Esophagus muscularis mucosa (tissue), 4 donors: ENCODE measurements around the gene SLC48A1. TPM values are rescaled to one million over a fixed set of nuclear protein-coding genes. Genes with fewer than 3 reads are reported as not detected.

Source experiments
- DNase-seq: peaks from one replicate; pipeline ENCODE4 v3.0.0-alpha.2; 2017; ENCODE audit errors: extremely low spot score
- H3K27ac ChIP-seq, 4 donors: fragments of 200-600 bp; sonication (generic); replicated peaks in 1 of 4; 1 replicate in 3 of 4; 2 replicates in 1 of 4; pipeline ENCODE4 v1.5.1; 2016 to 2019; ENCODE audit warnings: mild to moderate bottlenecking in 1 of 4
- H3K27me3 ChIP-seq, 4 donors: fragments of 200-600 bp; sonication (generic); one replicate each; pipeline versions ENCODE4 v1.5.1 to v1.6.0; 2016 to 2019
- H3K36me3 ChIP-seq, 4 donors: fragments of 200-600 bp; sonication (generic); one replicate each; pipeline ENCODE4 v1.5.1; 2016 to 2019
- H3K4me1 ChIP-seq, 4 donors: fragments of 200-600 bp; sonication (generic); one replicate each; pipeline ENCODE4 v1.5.1; 2016 to 2019
- H3K4me3 ChIP-seq, 4 donors: fragments of 200-600 bp; sonication (generic); 1 replicate in 2 of 4; 2 replicates in 2 of 4; pipeline ENCODE4 v1.5.1; 2016 to 2019; ENCODE audit warnings: mild to moderate bottlenecking in 4 of 4, moderate library complexity in 1 of 4
- H3K9me3 ChIP-seq, 4 donors: fragments of 200-600 bp; sonication (generic); 1 replicate in 3 of 4; 2 replicates in 1 of 4; pipeline ENCODE4 v1.5.1; 2016 to 2019
- EP300 ChIP-seq: sonication (generic); formaldehyde crosslinking; IDR thresholded peaks from one replicate; pipeline ENCODE4 v1.6.1; 2017; ENCODE audit warnings: antibody characterized with exemption
- POLR2A ChIP-seq: fragments of 450-650 bp; IDR thresholded peaks from one replicate; pipeline ENCODE4 v1.6.1; 2017; ENCODE audit warnings: antibody characterized with exemption, moderate library complexity, mild to moderate bottlenecking, low read depth
- POLR2AphosphoS5 ChIP-seq, 2 donors: sonication (generic); formaldehyde crosslinking; IDR thresholded peaks; one replicate each; pipeline ENCODE4 v1.6.1; 2017; ENCODE audit warnings: antibody characterized with exemption in 2 of 2
- WGBS: methylation state at CpG from one replicate; pipeline ENCODE4 v1.1.5; 2018; 5-methylcytosine and 5-hydroxymethylcytosine counted together
- intact Hi-C: fragments of 100-400 bp; cut with DNase I; formaldehyde crosslinking; loops from one replicate; pipeline ENCODE4 v1.15.1; 2023
- total RNA-seq, 4 donors: library from RNA; depleted of rRNA; stranded (reverse); fragments of >200 nt; gene quantifications; one replicate each; pipeline versions ENCODE4 v1.1.0 to v1.2.1, GENCODE V29; 2016
- TF ChIP-seq, protein P1 (sequence below), 3 experiments: fragments of 200-600 bp in 2 of 3; fragments of 450-650 bp in 1 of 3; sonication (generic) in 2 of 3; IDR thresholded peaks; one replicate each; pipeline ENCODE4 v1.5.1; 2017 to 2019; ENCODE audit warnings: antibody characterized with exemption in 3 of 3, mild to moderate bottlenecking in 2 of 3, moderate library complexity in 1 of 3

Gene SLC48A1
- total RNA-seq, 4 donors from 2014 or later: 34.5 to 56.0 (median 40.7) TPM

DNA sequence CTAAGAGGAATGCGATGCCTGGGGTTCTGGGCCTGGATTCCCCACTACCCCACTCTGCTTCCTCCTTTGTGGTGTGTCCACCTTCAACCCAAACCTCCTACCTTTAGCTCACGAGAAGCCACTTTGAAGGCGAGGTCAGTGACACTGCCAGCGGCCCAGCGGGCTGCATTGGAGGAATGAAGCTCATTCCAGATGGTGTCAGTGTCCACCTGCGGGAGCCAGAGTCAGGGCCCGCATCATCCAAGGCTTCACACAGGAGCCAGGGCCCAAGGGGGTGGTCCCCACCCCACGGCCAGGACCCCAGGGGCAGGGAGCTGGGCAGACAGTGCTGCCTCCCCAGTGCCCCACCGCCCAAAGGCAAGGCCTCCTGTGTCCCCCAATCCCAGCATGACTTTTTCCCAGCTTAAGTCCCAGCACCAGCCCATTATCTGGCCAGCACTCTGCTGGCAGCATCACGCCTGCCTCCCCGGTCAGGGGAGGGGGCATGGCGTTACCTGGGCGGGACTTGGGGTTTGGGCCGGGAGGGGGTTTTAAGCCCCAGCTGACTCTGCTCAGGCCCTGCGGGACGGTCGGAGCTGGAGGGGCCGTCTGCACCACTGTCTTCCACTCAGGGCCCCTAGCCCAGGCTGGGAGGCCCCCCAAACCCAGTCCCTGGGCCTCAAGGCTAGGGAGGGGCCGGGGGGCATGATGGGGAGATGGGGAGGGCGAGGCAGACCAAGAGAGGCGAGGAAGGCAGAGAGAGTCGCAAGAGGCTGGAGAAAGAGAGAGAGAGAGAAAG lies 16.9 kb downstream of the SLC48A1 start:
- Histone ChIP-seq H3K27me3 (no peaks in the 10 kb centered on the region), H3K4me1 (peaks cover 5 to 33% (median 25%) of the 10 kb centered on the region in 4 donors), H3K9me3 (no peaks in the 10 kb centered on the region), H3K36me3 (peaks cover 94 to 100% (median 100%) of the 10 kb centered on the region in 4 donors), H3K27ac (peak overlapping the region in 2 of 4 donors; percentile 11 to 33), H3K4me3 (no peak overlapping the region)
- WGBS: 86% methylated on average over 13 of the region's 22 CpGs
- DNase-seq: no peak
- intact Hi-C loops: no loop called here
- no peak for TF ChIP-seq EP300
- TF ChIP-seq, protein P1, sequence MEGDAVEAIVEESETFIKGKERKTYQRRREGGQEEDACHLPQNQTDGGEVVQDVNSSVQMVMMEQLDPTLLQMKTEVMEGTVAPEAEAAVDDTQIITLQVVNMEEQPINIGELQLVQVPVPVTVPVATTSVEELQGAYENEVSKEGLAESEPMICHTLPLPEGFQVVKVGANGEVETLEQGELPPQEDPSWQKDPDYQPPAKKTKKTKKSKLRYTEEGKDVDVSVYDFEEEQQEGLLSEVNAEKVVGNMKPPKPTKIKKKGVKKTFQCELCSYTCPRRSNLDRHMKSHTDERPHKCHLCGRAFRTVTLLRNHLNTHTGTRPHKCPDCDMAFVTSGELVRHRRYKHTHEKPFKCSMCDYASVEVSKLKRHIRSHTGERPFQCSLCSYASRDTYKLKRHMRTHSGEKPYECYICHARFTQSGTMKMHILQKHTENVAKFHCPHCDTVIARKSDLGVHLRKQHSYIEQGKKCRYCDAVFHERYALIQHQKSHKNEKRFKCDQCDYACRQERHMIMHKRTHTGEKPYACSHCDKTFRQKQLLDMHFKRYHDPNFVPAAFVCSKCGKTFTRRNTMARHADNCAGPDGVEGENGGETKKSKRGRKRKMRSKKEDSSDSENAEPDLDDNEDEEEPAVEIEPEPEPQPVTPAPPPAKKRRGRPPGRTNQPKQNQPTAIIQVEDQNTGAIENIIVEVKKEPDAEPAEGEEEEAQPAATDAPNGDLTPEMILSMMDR (IDR thresholded peaks at IDR 0.05): no peak

DNA sequence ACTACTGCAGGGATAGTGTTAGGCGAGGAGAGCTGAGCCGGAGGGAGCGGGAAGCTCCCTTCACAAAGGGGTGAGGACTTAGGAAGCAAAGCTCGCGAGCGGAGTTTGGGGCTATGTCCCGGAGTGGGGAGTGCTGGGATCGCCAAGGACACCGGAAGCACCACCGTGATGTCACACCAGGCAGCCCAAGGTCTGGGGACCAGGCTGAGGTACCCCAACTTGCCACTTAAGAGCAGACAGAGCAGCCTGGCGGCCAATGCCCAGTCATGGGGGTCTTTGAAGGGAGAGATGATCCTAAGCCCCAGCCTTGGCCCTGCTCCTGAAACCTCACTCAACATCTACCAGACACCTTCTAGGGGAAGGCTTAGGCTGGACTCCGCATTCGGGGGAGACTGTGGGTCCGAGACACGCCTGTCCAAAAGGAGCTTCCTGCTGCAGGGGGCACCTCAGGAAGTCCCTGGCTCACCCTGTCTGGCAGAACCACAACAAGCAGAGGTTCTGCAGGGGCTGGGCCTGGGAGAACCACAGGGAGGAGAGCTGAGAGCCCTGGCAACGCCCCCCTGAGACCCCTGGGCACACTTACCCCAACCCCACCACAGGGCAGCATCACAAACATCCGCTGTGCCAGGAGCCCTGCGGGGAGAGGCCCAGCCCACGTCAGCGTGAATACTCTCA lies 17.8 kb downstream of the SLC48A1 start:
- no peak for DNase-seq
- H3K4me3 ChIP-seq: no peak overlapping the region
- H3K36me3 ChIP-seq: peaks cover 94 to 100% (median 100%) of the 10 kb centered on the region in 4 donors
- H3K27me3 ChIP-seq: no peaks in the 10 kb centered on the region
- peak overlapping the region in 2 of 4 donors; percentile 11 to 33 for H3K27ac ChIP-seq
- 96% methylated on average over 14 of the region's 20 CpGs for WGBS
- no peaks in the 10 kb centered on the region for H3K9me3 ChIP-seq
- H3K4me1 ChIP-seq: peaks cover 5 to 29% (median 23%) of the 10 kb centered on the region in 4 donors
- TF ChIP-seq, protein P1 (IDR thresholded peaks at IDR 0.05): no peak
- TF ChIP-seq POLR2A (no peak), EP300 (no peak), POLR2AphosphoS5 (IDR thresholded peaks at IDR 0.05) (no peak)
- intact Hi-C loops: no loop called here

DNA sequence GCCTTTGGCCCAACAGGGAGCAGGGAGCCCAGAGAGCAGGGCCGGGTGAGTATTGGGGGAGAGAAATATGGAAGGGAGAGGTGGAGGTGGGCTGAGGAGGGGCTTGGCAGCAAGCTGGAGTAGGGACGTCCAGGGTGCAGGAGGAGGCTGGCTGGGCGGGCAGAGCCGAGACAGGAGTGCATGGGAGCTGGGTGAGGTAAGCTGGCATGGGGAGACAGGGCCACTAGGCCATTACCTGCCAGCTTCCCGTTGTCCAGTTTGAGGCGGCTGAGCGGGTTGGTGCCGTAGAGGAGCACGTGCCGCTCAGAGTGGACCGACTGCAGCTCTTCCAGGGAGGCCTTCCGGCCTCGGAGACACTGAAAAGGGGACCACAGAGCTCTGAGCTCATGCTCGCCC lies 18.3 kb downstream of the SLC48A1 start:
- Histone ChIP-seq H3K27me3 (no peaks in the 10 kb centered on the region), H3K9me3 (no peaks in the 10 kb centered on the region), H3K4me3 (no peak overlapping the region), H3K27ac (peak overlapping the region in 1 of 4 donors; percentile 33), H3K4me1 (peaks cover 5 to 24% (median 18%) of the 10 kb centered on the region in 4 donors), H3K36me3 (peaks cover 96 to 100% (median 100%) of the 10 kb centered on the region in 4 donors)
- intact Hi-C loops: no loop called here
- no peak for TF ChIP-seq POLR2A
- peak in 1 of 2 donors; percentile 22 for TF ChIP-seq POLR2AphosphoS5 (IDR thresholded peaks at IDR 0.05)
- no peak for TF ChIP-seq EP300
- TF ChIP-seq, protein P1 (IDR thresholded peaks at IDR 0.05): no peak
- 87% methylated on average over 14 of the region's 14 CpGs for WGBS
- DNase-seq: no peak

DNA sequence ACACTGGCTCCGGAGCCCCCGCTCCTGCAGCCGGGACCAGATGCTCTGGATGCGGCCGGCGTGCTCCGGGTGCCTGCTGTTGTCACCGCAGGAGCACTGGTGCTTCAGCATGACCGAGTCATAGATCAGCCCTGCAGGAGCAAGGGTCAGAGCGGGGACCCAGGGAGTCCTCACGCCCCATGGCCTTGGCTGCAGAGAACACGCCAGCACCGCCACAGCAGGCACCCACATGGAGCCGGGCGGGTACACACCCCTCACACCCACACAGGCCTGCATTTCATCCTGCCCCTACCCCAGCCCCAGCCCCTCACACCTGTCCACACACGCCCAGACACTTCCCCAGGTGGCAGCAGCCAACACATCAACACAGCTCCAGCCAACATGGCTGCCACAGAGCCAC lies 18.8 kb downstream of the SLC48A1 start:
- no peak overlapping the region for H3K27ac ChIP-seq
- WGBS: 89% methylated on average over 4 of the region's 16 CpGs
- H3K27me3 ChIP-seq: no peaks in the 10 kb centered on the region
- no peaks in the 10 kb centered on the region for H3K9me3 ChIP-seq
- DNase-seq: no peak
- intact Hi-C loops: no loop called here
- H3K4me3 ChIP-seq: no peak overlapping the region
- TF ChIP-seq POLR2AphosphoS5 (IDR thresholded peaks at IDR 0.05): no peak
- no peak for TF ChIP-seq POLR2A
- TF ChIP-seq EP300: no peak
- TF ChIP-seq, protein P1 (IDR thresholded peaks at IDR 0.05): no peak
- peaks cover 3 to 21% (median 12%) of the 10 kb centered on the region in 4 donors for H3K4me1 ChIP-seq
- H3K36me3 ChIP-seq: peaks cover 97 to 100% (median 100%) of the 10 kb centered on the region in 4 donors
